Spleen (tissue), 11 donors: ENCODE measurements around the gene NEU3. TPM values are rescaled to one million over a fixed set of nuclear protein-coding genes. Genes with fewer than 3 reads are reported as not detected.

Experiments used
- DNase-seq: peaks from one replicate; pipeline ENCODE4 v3.0.0-alpha.2; 2020
- H3K27ac ChIP-seq, 8 donors: fragments of 200-600 bp; sonication (generic) in 7 of 8; 1 replicate in 4 of 8; 2 replicates in 4 of 8; pipeline versions ENCODE4 v1.5.0 to v1.8.0; 2016 to 2021; ENCODE audit warnings: inconsistent platforms in 4 of 8, mild to moderate bottlenecking in 4 of 8, moderate library complexity in 1 of 8
- H3K27me3 ChIP-seq, 7 donors: fragments of 200-600 bp; sonication (generic) in 6 of 7; replicated peaks in 1 of 7; 1 replicate in 4 of 7; 2 replicates in 3 of 7; pipeline versions ENCODE4 v1.5.0 to v1.8.0; 2016 to 2021; ENCODE audit warnings: inconsistent platforms in 3 of 7, mild to moderate bottlenecking in 1 of 7
- H3K36me3 ChIP-seq, 6 donors: fragments of 200-600 bp; sonication (generic) in 5 of 6; 1 replicate in 4 of 6; 2 replicates in 2 of 6; pipeline versions ENCODE4 v1.5.0 to v1.8.0; 2016 to 2021; ENCODE audit warnings: inconsistent platforms in 2 of 6
- H3K4me1 ChIP-seq, 6 donors: fragments of 200-600 bp; sonication (generic) in 5 of 6; 1 replicate in 3 of 6; 2 replicates in 3 of 6; pipeline versions ENCODE4 v1.5.0 to v1.8.0; 2016 to 2021; ENCODE audit warnings: inconsistent platforms in 3 of 6
- H3K4me3 ChIP-seq, 8 donors: fragments of 200-600 bp; sonication (generic) in 7 of 8; 1 replicate in 4 of 8; 2 replicates in 4 of 8; pipeline versions ENCODE4 v1.5.0 to v1.8.0; 2016 to 2021; ENCODE audit warnings: inconsistent platforms in 4 of 8, mild to moderate bottlenecking in 4 of 8, moderate library complexity in 2 of 8
- H3K9me3 ChIP-seq, 8 donors: fragments of 200-600 bp; sonication (generic) in 7 of 8; 1 replicate in 4 of 8; 2 replicates in 4 of 8; pipeline versions ENCODE4 v1.5.0 to v1.8.0; 2016 to 2021; ENCODE audit warnings: inconsistent platforms in 4 of 8
- POLR2A ChIP-seq, 3 donors: fragments of 450-650 bp; IDR thresholded peaks; one replicate each; pipeline ENCODE4 v1.5.1; 2017; ENCODE audit warnings: antibody characterized with exemption in 3 of 3, mild to moderate bottlenecking in 1 of 3
- POLR2AphosphoS5 ChIP-seq, 3 donors: sonication (generic); formaldehyde crosslinking; IDR thresholded peaks; one replicate each; pipeline ENCODE4 v1.5.1; 2017; ENCODE audit warnings: antibody characterized with exemption in 3 of 3
- WGBS, 5 donors: extraction: QIAGEN DNeasy Blood & Tissue Kit in 3 of 5; methylation state at CpG; one replicate each; pipeline versions ENCODE4 v1.1.5 to v1.1.7; 2013 to 2018; 5-methylcytosine and 5-hydroxymethylcytosine counted together
- intact Hi-C: fragments of 100-400 bp; cut with DNase I; formaldehyde crosslinking; loops from one replicate; pipeline ENCODE4 v1.15.0; 2023; ENCODE audit warnings: low total_unique reads
- polyA plus RNA-seq, 3 donors: library from polyadenylated mRNA; stranded (reverse); fragments of 200-250 nt; gene quantifications; one replicate each; pipeline ENCODE4 v1.2.1, GENCODE V29; 2013
- total RNA-seq, 7 donors: library from RNA; depleted of rRNA in 3 of 7; stranded (reverse); fragments of >200 nt in 3 of 7; fragmentation: NEBNext Ultra II Directional in 4 of 7; extraction: Animal tissue kit (Norgen Biotek cat#: 25700) in 4 of 7; gene quantifications; one replicate each; pipeline versions ENCODE4 v1.1.0 to v1.2.1, GENCODE V29; 2016 to 2021
- TF ChIP-seq, protein P1 (sequence below), 11 experiments: fragments of 200-600 bp in 7 of 11; fragments of 450-650 bp in 4 of 11; sonication (generic) in 4 of 11; IDR thresholded peaks in 8 of 11; conservative IDR thresholded peaks in 3 of 11; 1 replicate in 7 of 11; 2 replicates in 4 of 11; pipeline versions ENCODE4 v1.4.0 to v1.8.0; 2016 to 2021; ENCODE audit warnings: antibody characterized with exemption in 11 of 11, inconsistent platforms in 4 of 11, mild to moderate bottlenecking in 1 of 11
- donor health status: healthy with polysubstance abuse.
- donor health status: DM: no; HTN: no; CAD: no; lungs with moderate emphysema.
- donor health status: DM: no; HTN: no; CAD: no.
- donor health status: Bipolar disorder and iron deficiency.
- donor health status: healthy.
- donor health status: DM: no; HTN: no; CAD: no.
- donor health status: DM: yes; HTN: yes; CAD: no.

The NEU3 gene
- total and polyA plus RNA-seq, 10 donors = 2.8 to 14.9 (median 13.3) TPM

DNA sequence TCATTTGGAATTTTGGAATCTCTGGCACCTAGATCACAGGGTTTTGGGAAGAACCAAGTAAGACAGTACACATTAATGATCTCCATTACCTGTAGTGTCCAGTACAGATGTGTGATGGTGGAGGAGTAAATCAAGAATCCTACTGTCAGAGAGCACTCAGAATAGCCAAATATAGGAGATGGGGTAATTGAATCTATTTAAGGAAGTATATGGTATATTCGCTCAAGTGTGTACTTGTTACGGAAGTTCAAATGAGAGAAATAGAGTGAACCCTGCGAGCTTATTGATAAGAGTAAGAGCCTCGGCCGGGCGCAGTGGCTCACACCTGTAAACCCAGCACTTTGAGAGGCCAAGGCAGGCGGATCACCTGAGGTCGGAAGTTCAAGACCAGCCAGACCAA, 37.5 kb upstream of the NEU3 start:
- no peak for DNase-seq
- Histone ChIP-seq H3K4me3 (peak overlapping the region in 5 of 8 donors; percentile 9 to 93 (median 81)), H3K36me3 (peaks cover 0 to 23% (median 2%) of the 10 kb centered on the region in 6 donors), H3K4me1 (peaks cover 60 to 89% (median 76%) of the 10 kb centered on the region in 6 donors), H3K27me3 (no peaks in the 10 kb centered on the region), H3K9me3 (no peaks in the 10 kb centered on the region), H3K27ac (peak overlapping the region; percentile 14 to 93 (median 90))
- TF ChIP-seq POLR2AphosphoS5 (IDR thresholded peaks at IDR 0.05) = peak in 1 of 3 donors; percentile 42
- TF ChIP-seq, protein P1, sequence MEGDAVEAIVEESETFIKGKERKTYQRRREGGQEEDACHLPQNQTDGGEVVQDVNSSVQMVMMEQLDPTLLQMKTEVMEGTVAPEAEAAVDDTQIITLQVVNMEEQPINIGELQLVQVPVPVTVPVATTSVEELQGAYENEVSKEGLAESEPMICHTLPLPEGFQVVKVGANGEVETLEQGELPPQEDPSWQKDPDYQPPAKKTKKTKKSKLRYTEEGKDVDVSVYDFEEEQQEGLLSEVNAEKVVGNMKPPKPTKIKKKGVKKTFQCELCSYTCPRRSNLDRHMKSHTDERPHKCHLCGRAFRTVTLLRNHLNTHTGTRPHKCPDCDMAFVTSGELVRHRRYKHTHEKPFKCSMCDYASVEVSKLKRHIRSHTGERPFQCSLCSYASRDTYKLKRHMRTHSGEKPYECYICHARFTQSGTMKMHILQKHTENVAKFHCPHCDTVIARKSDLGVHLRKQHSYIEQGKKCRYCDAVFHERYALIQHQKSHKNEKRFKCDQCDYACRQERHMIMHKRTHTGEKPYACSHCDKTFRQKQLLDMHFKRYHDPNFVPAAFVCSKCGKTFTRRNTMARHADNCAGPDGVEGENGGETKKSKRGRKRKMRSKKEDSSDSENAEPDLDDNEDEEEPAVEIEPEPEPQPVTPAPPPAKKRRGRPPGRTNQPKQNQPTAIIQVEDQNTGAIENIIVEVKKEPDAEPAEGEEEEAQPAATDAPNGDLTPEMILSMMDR (IDR thresholded peaks at IDR 0.05 in 8 of 11, conservative IDR thresholded peaks at IDR 0.05 in 3 of 11) = no peak
- intact Hi-C loops = no loop called here
- WGBS, 5 donors = 71 to 86% (median 75%) methylated on average over 8 of the region's 8 CpGs

DNA sequence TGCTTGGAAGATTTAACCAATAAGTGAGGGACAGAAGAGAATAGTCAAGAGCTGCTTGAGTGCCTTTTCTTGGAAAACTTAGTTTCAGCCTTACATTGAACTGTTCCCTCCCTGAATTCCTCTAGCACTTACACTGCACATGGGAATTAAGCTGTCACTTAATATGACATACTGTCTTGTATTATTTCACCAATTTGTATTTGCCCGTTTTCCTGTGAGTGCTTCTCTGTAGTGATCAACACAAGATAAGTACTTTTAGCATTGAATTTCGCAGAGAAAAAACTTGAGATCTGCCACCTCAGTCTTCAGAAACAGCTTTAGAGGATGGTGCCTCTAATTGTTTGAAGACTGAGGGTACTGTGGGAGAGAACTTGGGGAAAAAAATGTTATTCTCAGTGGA, 36.0 kb upstream of the NEU3 start:
- Histone ChIP-seq H3K36me3 (peaks cover 0 to 33% (median 4%) of the 10 kb centered on the region in 6 donors), H3K27ac (peak overlapping the region in 7 of 8 donors; percentile 36 to 93 (median 90)), H3K9me3 (no peaks in the 10 kb centered on the region), H3K27me3 (no peaks in the 10 kb centered on the region), H3K4me3 (peak overlapping the region in 2 of 8 donors; percentile 31 to 77), H3K4me1 (peaks cover 61 to 95% (median 87%) of the 10 kb centered on the region in 6 donors)
- TF ChIP-seq, protein P1 (IDR thresholded peaks at IDR 0.05 in 8 of 11, conservative IDR thresholded peaks at IDR 0.05 in 3 of 11) = no peak
- TF ChIP-seq POLR2AphosphoS5 (IDR thresholded peaks at IDR 0.05) (no peak), POLR2A (IDR thresholded peaks at IDR 0.05) (no peak)
- 67 to 83% (median 80%) methylated on average over 2 of the region's 2 CpGs for WGBS, 5 donors
- no peak for DNase-seq
- intact Hi-C loops = no loop called here

DNA sequence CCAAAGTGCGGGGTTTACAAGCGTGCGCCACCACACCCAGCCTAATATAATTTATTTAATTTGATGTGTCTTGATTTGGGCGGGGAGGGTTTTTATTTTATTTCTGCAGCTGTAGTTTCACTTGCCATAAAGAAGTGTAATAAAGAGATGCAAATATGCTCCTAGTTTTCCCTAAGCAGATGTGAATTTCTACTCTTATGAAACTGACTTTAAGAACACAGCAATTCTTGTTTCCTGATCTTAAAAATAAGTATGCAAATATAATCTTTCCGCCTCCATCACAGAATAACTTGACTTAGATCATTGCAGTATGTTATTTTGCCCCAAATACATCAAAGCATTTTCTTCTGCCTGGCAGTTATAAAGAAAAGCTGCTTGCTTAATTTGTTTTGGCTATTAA, 35.3 kb upstream of the NEU3 start:
- H3K4me1 ChIP-seq = peaks cover 55 to 95% (median 86%) of the 10 kb centered on the region in 6 donors
- intact Hi-C loops = no loop called here
- WGBS, 5 donors = 78 to 90% (median 86%) methylated on average over 5 of the region's 5 CpGs

DNA sequence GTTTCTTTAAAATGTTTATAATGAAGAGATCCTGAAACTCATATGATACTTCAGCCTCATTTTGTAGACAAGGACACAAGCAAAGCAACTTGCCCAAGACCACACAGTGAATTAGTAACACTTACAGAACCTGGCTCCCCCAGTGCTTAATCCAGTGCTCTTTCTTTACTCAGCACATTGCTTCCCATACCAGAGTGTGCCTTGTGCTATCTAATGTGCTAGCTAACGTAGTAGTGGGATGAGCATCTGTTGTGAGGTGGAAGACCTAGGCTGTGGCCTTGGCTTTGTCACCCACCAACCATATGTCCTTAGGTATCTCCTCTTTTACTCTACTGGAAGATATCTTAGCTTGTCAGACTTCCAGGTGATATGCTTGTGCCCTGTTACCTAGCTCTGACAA, 34.5 kb upstream of the NEU3 start:
- no peak for DNase-seq
- H3K9me3 ChIP-seq = no peaks in the 10 kb centered on the region
- intact Hi-C loops = no loop called here
- H3K4me1 ChIP-seq = peaks cover 58 to 99% (median 90%) of the 10 kb centered on the region in 6 donors
- H3K27me3 ChIP-seq = no peaks in the 10 kb centered on the region
- H3K27ac ChIP-seq = peak overlapping the region in 5 of 8 donors; percentile 6 to 93 (median 91)
- TF ChIP-seq, protein P1 (IDR thresholded peaks at IDR 0.05 in 8 of 11, conservative IDR thresholded peaks at IDR 0.05 in 3 of 11) = no peak
- TF ChIP-seq POLR2A (IDR thresholded peaks at IDR 0.05) = no peak
- no peak for TF ChIP-seq POLR2AphosphoS5 (IDR thresholded peaks at IDR 0.05)
- H3K36me3 ChIP-seq = peaks cover 0 to 47% (median 4%) of the 10 kb centered on the region in 6 donors
- peak overlapping the region in 1 of 8 donors; percentile 31 for H3K4me3 ChIP-seq
- WGBS, 5 donors = 79 to 95% (median 94%) methylated on average over 1 of the region's 1 CpG

More for the DNA sequence above, 35.3 kb upstream of the NEU3 start:
- Histone ChIP-seq H3K4me3 (peak overlapping the region in 2 of 8 donors; percentile 31 to 77), H3K27me3 (no peaks in the 10 kb centered on the region), H3K36me3 (peaks cover 0 to 40% (median 4%) of the 10 kb centered on the region in 6 donors), H3K27ac (peak overlapping the region in 7 of 8 donors; percentile 6 to 93 (median 90)), H3K9me3 (no peaks in the 10 kb centered on the region)
- TF ChIP-seq, protein P1 (IDR thresholded peaks at IDR 0.05 in 8 of 11, conservative IDR thresholded peaks at IDR 0.05 in 3 of 11) = no peak
- no peak for TF ChIP-seq POLR2AphosphoS5 (IDR thresholded peaks at IDR 0.05)
- TF ChIP-seq POLR2A (IDR thresholded peaks at IDR 0.05) = no peak
- DNase-seq = no peak
